Panc1 (cell line): ENCODE data around the gene PTTG1IP2. TPM values are rescaled to one million over a fixed set of nuclear protein-coding genes. Genes with fewer than 3 reads are reported as not detected.

Experiments used
- ATAC-seq: fragments of 200-7000 bp; cut with Tn5 transposase; 2 replicates; pipeline ENCODE4 v1.9.1; 2020; ENCODE audit warnings: mild to moderate bottlenecking, moderate library complexity
- BruUV-seq: library from RNA; stranded (reverse); fragments of 400-500 nt; replicated peaks from 2 replicates; lab custom pipeline; 2021; lab: Mats Ljungman, UMichigan
- CTCF ChIA-PET: fragments of 300-600 bp; sonication (Branson Sonifier 250); formaldehyde crosslinking; loops from one replicate; lab custom pipeline; 2022; ENCODE audit warnings: antibody characterized with exemption; lab: Charles Lee
- POLR2A ChIA-PET: fragments of 300-600 bp; sonication (Branson Sonifier 250); formaldehyde crosslinking; loops from one replicate; lab custom pipeline; 2022; ENCODE audit warnings: antibody characterized with exemption; lab: Charles Lee
- DNase-seq: peaks from one replicate; pipeline ENCODE4 v3.0.0-alpha.2; 2010; ENCODE audit warnings: low read depth, low spot score
- H3K27ac ChIP-seq: 2 replicates; pipeline ENCODE4 v1.5.1; 2011; ENCODE audit warnings: mild to moderate bottlenecking, low read length, inconsistent platforms
- H3K27me3 ChIP-seq: fragments of 200-500 bp; sonication (Bioruptor generic); 2 replicates; pipeline ENCODE4 v1.6.0; 2014; ENCODE audit warnings: low read length, inconsistent platforms; ENCODE audit not compliant: control insufficient read depth, insufficient read depth
- H3K36me3 ChIP-seq: fragments of 200-500 bp; sonication (Bioruptor generic); 2 replicates; pipeline ENCODE4 v1.5.1; 2014; ENCODE audit warnings: inconsistent platforms, mild to moderate bottlenecking, low read length, moderate library complexity; ENCODE audit not compliant: control insufficient read depth, insufficient read depth
- H3K4me1 ChIP-seq: 2 replicates; pipeline ENCODE4 v1.5.1; 2011; ENCODE audit warnings: inconsistent platforms, mild to moderate bottlenecking, low read length, moderate library complexity; ENCODE audit not compliant: control insufficient read depth, insufficient read depth
- H3K4me3 ChIP-seq, 2 experiments: 2 replicates each; pipeline ENCODE4 v1.5.1; 2011 to 2012; ENCODE audit warnings: low read depth in 2 of 2, low read length in 2 of 2, mild to moderate bottlenecking in 2 of 2, inconsistent platforms in 1 of 2, moderate library complexity in 1 of 2
- H3K9me3 ChIP-seq: fragments of 200-500 bp; sonication (Bioruptor generic); 2 replicates; pipeline ENCODE4 v1.5.1; 2014; ENCODE audit warnings: low read depth, mild to moderate bottlenecking, inconsistent platforms, low read length, moderate library complexity; ENCODE audit not compliant: control insufficient read depth, insufficient read depth
- CTCF ChIP-seq: fragments of 450-650 bp; IDR thresholded peaks from 2 replicates; pipeline ENCODE4 v1.5.1; 2017; ENCODE audit warnings: mild to moderate bottlenecking
- POLR2AphosphoS5 ChIP-seq: IDR thresholded peaks from 2 replicates; pipeline ENCODE4 v1.6.1; 2012; ENCODE audit warnings: mild to moderate bottlenecking, low read depth, low read length, moderate library complexity
- REST ChIP-seq, 2 experiments: IDR thresholded peaks; 2 replicates each; pipeline ENCODE4 v1.6.1; 2011 to 2012; ENCODE audit warnings: low read depth in 2 of 2, control low read depth in 1 of 2, low read length in 1 of 2, mild to moderate bottlenecking in 1 of 2, moderate library complexity in 1 of 2; ENCODE audit not compliant: insufficient read depth in 1 of 2
- SIN3A ChIP-seq: IDR thresholded peaks from 2 replicates; pipeline ENCODE4 v1.6.1; 2012; ENCODE audit warnings: low read depth, mild to moderate bottlenecking, low read length, moderate library complexity, borderline replicate concordance; ENCODE audit not compliant: insufficient read depth
- TCF7L2 ChIP-seq: IDR thresholded peaks from 2 replicates; pipeline ENCODE4 v1.6.1; 2011; ENCODE audit warnings: mild to moderate bottlenecking, low read depth, low read length, inconsistent platforms
- in situ Hi-C: cut with HindIII; loops from 2 replicates; pipeline ENCODE4 v1.10.0; 2016; ENCODE audit warnings: low sequenced_read_pairs, low pct_unique_long_range_greater_than_20kb
- intact Hi-C: fragments of 100-400 bp; cut with micrococcal nuclease; formaldehyde crosslinking; loops from one replicate; pipeline ENCODE4 v1.10.0; 2022; ENCODE audit not compliant: unreplicated experiment
- total RNA-seq: library from RNA; stranded (reverse); gene quantifications from one replicate; pipeline ENCODE4 v1.2.1, GENCODE V29; 2021; ENCODE audit not compliant: unreplicated experiment

Gene PTTG1IP2
- total RNA-seq, 1 experiment from 2014 or later = not detected

- DNase-seq (no peak), ATAC-seq (no peak)
- BruUV-seq = no TSS peak
- TF ChIP-seq CTCF = no peak
- no peak for TF ChIP-seq TCF7L2
- no peak for TF ChIP-seq POLR2AphosphoS5
- TF ChIP-seq SIN3A = no peak
- TF ChIP-seq REST (IDR thresholded peaks at IDR 0.05; ENCODE audit: insufficient read depth in 1 of 2, low read depth in 2 of 2, low read length in 1 of 2) = no peak
- in situ Hi-C loops (no loop called here), intact Hi-C loops (no loop called here)
- H3K36me3 ChIP-seq = no peaks in the 10 kb centered on the region
- no peak overlapping the region for H3K27ac ChIP-seq
- no peaks in the 10 kb centered on the region for H3K4me1 ChIP-seq
- H3K27me3 ChIP-seq = no peaks in the 10 kb centered on the region
- H3K9me3 ChIP-seq = no peaks in the 10 kb centered on the region
- CTCF ChIA-PET = interaction anchor here (1.0 kb wide), 1 partner anchor 18 kb away, joined by 3 read pairs; no protein-coding TSS in a partner anchor
- POLR2A ChIA-PET = no interaction called here
- H3K4me3 ChIP-seq = no peak overlapping the region
Measured at GRCh38 chr7:90446137-90446899, 23.1 kb upstream of the PTTG1IP2 start.

- Histone ChIP-seq H3K4me3 (no peak overlapping the region), H3K27me3 (peaks cover 2% of the 10 kb centered on the region; the same call in 1 of the 2 replicates), H3K9me3 (no peaks in the 10 kb centered on the region), H3K36me3 (no peaks in the 10 kb centered on the region), H3K27ac (no peak overlapping the region), H3K4me1 (0 out of 2 replicates have a peak, but pooled peaks cover 4% of the 10 kb centered on the region)
- ChIA-PET POLR2A (no interaction called here), CTCF (no interaction called here)
- no TSS peak for BruUV-seq
- no peak for DNase-seq
- ATAC-seq = no peak
- intact Hi-C loops (no loop called here), in situ Hi-C loops (no loop called here)
- TF ChIP-seq SIN3A (no peak), TCF7L2 (no peak), REST (IDR thresholded peaks at IDR 0.05; ENCODE audit: insufficient read depth in 1 of 2, low read depth in 2 of 2, low read length in 1 of 2) (no peak), POLR2AphosphoS5 (no peak), CTCF (no peak)
Measured at GRCh38 chr7:90453259-90453891, 16.1 kb upstream of the PTTG1IP2 start.
